ENCODE data around the gene TMEM178B.

TMEM178B gene

DNA sequence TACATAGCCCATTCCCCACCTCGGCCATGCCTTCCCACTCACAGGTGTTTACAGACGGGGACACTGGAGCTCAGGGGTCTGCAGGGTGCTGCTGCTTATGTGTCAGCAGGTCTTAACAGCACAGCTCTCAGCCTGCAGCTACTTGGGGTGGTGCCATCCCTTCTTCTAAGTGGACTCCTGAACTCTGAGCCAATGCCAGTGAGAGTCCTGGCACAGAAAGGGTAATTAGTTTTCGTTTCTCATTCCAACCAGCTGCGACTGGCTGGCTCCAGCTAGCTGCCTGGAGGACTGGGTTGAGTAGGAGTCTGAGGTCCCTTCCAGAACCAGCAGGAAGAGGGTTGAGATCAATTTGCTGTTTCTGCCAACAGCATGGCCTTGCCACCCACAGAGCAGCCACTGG lies 389.1 kb downstream of the TMEM178B start:
- no peak for DNase-seq (ENCODE audit: low spot score)
- Histone ChIP-seq H3K4ac (ENCODE audit: low read length) (no peak overlapping the region), H2BK15ac (ENCODE audit: low read length) (no peak overlapping the region), H2AK5ac (ENCODE audit: low read depth, low read length) (no peak overlapping the region), H2BK120ac (ENCODE audit: low read depth, low read length) (no peak overlapping the region), H3K4me2 (ENCODE audit: insufficient read depth, low read length, poor library complexity, severe bottlenecking) (no peak overlapping the region), H3K4me3 (ENCODE audit: low read length in 2 of 2) (no peak overlapping the region), H4K91ac (ENCODE audit: low read depth, low read length, poor library complexity) (no peak overlapping the region), H2AFZ (ENCODE audit: low read length) (no peak overlapping the region), H3K23ac (ENCODE audit: low read depth, low read length, poor library complexity) (no peak overlapping the region), H3K9me3 (replicated peaks in 1 of 2; ENCODE audit: control insufficient read depth in 2 of 2, insufficient read depth in 1 of 2, low read depth in 1 of 2, low read length in 2 of 2) (no peaks in the 10 kb centered on the region), H3K36me3 (replicated peaks in 1 of 2; ENCODE audit: control insufficient read depth in 2 of 2, insufficient read depth in 2 of 2, low read length in 2 of 2) (no peaks in the 10 kb centered on the region), H3K9ac (ENCODE audit: low read depth, low read length, poor library complexity) (no peak overlapping the region), H2BK5ac (ENCODE audit: low read length) (no peak overlapping the region), H2BK12ac (ENCODE audit: low read length) (no peak overlapping the region), H3K14ac (ENCODE audit: low read length) (no peak overlapping the region), H4K8ac (ENCODE audit: low read depth, low read length) (no peak overlapping the region), H3K27ac (replicated peaks; ENCODE audit: low read length) (no peak overlapping the region), H3K18ac (ENCODE audit: low read length) (no peak overlapping the region), H3K4me1 (ENCODE audit: control insufficient read depth in 2 of 2, insufficient read depth in 1 of 2, low read depth in 1 of 2, low read length in 2 of 2) (peaks cover 10 to 13% of the 10 kb centered on the region in 2 donors), H3K79me1 (ENCODE audit: low read depth, low read length) (no peaks in the 10 kb centered on the region), H3K27me3 (ENCODE audit: control insufficient read depth in 3 of 3, insufficient read depth in 3 of 3, low read depth in 1 of 3, low read length in 3 of 3) (no peaks in the 10 kb centered on the region)
- no CpG with 5 or more reads among the region's 4 CpGs for WGBS, 2 donors (ENCODE audit: extremely low coverage in 2 of 2, insufficient read length in 2 of 2, insufficient replicate concordance in 1 of 2)

DNA sequence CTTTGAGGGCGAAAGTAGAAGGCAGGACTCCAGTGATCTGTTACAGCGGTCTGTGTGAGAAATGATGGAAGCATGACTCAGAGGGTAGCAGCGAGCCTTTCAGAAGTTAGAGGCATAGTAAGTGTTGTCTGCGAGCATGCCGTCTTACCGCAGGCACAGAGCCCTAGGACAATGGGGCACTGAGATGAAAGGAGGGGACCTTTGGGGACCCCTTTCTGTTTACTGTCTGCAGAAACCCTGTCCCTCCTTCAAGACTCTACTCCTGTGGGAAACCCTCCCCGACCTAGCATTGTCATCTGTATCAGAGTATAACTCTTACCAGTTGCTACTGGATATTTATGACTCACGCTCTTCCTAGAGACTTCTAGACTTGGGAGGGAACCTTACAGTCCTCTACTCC lies 390.1 kb downstream of the TMEM178B start:
- H2BK120ac ChIP-seq (ENCODE audit: low read depth, low read length), result no peak overlapping the region
- no peak overlapping the region for H3K23ac ChIP-seq (ENCODE audit: low read depth, low read length, poor library complexity)
- no peaks in the 10 kb centered on the region for H3K9me3 ChIP-seq (replicated peaks in 1 of 2; ENCODE audit: control insufficient read depth in 2 of 2, insufficient read depth in 1 of 2, low read depth in 1 of 2, low read length in 2 of 2)
- H3K4me1 ChIP-seq (ENCODE audit: control insufficient read depth in 2 of 2, insufficient read depth in 1 of 2, low read depth in 1 of 2, low read length in 2 of 2), result peaks cover 10 to 13% of the 10 kb centered on the region in 2 donors
- no peak overlapping the region for H2BK15ac ChIP-seq (ENCODE audit: low read length)
- H3K4me2 ChIP-seq (ENCODE audit: insufficient read depth, low read length, poor library complexity, severe bottlenecking), result no peak overlapping the region
- H3K79me1 ChIP-seq (ENCODE audit: low read depth, low read length), result no peaks in the 10 kb centered on the region
- no peak overlapping the region for H2AFZ ChIP-seq (ENCODE audit: low read length)
- no peak overlapping the region for H4K91ac ChIP-seq (ENCODE audit: low read depth, low read length, poor library complexity)
- no peak overlapping the region for H3K4me3 ChIP-seq (ENCODE audit: low read length in 2 of 2)
- H3K36me3 ChIP-seq (replicated peaks in 1 of 2; ENCODE audit: control insufficient read depth in 2 of 2, insufficient read depth in 2 of 2, low read length in 2 of 2), result no peaks in the 10 kb centered on the region
- H3K27ac ChIP-seq (replicated peaks; ENCODE audit: low read length), result no peak overlapping the region
- WGBS, 2 donors (ENCODE audit: extremely low coverage in 2 of 2, insufficient read length in 2 of 2, insufficient replicate concordance in 1 of 2), result no CpG with 5 or more reads among the region's 8 CpGs
- no peak overlapping the region for H3K9ac ChIP-seq (ENCODE audit: low read depth, low read length, poor library complexity)
- H3K27me3 ChIP-seq (ENCODE audit: control insufficient read depth in 3 of 3, insufficient read depth in 3 of 3, low read depth in 1 of 3, low read length in 3 of 3), result no peaks in the 10 kb centered on the region
- H4K8ac ChIP-seq (ENCODE audit: low read depth, low read length), result no peak overlapping the region
- no peak overlapping the region for H3K4ac ChIP-seq (ENCODE audit: low read length)
- H2BK12ac ChIP-seq (ENCODE audit: low read length), result no peak overlapping the region
- no peak overlapping the region for H3K18ac ChIP-seq (ENCODE audit: low read length)
- H2AK5ac ChIP-seq (ENCODE audit: low read depth, low read length), result no peak overlapping the region
- no peak overlapping the region for H3K14ac ChIP-seq (ENCODE audit: low read length)
- H2BK5ac ChIP-seq (ENCODE audit: low read length), result no peak overlapping the region
- DNase-seq (ENCODE audit: low spot score), result no peak

DNA sequence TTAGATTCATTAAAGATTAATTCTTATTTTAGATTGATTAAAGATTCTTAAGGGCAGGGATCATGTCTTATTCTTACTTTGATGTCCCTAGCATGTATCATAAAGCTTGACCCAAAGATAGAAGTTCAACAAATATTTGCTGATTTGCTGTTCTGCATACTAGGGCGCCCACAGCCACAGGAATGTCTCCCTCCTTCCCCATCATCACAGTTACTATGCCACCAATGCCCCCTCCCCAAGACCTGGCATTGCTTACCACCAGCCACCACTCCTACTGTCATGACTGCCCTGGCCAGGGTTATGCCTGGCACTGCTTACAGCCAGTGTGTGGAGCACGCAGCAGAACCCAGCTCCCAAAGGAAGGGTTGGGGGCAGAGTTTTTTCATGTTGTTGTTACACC lies 390.7 kb downstream of the TMEM178B start:
- no peak overlapping the region for H3K4me2 ChIP-seq (ENCODE audit: insufficient read depth, low read length, poor library complexity, severe bottlenecking)
- no peak overlapping the region for H2BK5ac ChIP-seq (ENCODE audit: low read length)
- DNase-seq (ENCODE audit: low spot score), result no peak
- H3K9ac ChIP-seq (ENCODE audit: low read depth, low read length, poor library complexity), result no peak overlapping the region
- no peak overlapping the region for H2BK12ac ChIP-seq (ENCODE audit: low read length)
- H2BK15ac ChIP-seq (ENCODE audit: low read length), result no peak overlapping the region
- H3K4ac ChIP-seq (ENCODE audit: low read length), result no peak overlapping the region
- H2AFZ ChIP-seq (ENCODE audit: low read length), result no peak overlapping the region
- H3K79me1 ChIP-seq (ENCODE audit: low read depth, low read length), result no peaks in the 10 kb centered on the region
- no peak overlapping the region for H2BK120ac ChIP-seq (ENCODE audit: low read depth, low read length)
- H3K27me3 ChIP-seq (ENCODE audit: control insufficient read depth in 3 of 3, insufficient read depth in 3 of 3, low read depth in 1 of 3, low read length in 3 of 3), result no peaks in the 10 kb centered on the region
- H4K91ac ChIP-seq (ENCODE audit: low read depth, low read length, poor library complexity), result no peak overlapping the region
- no peak overlapping the region for H2AK5ac ChIP-seq (ENCODE audit: low read depth, low read length)
- H3K9me3 ChIP-seq (replicated peaks in 1 of 2; ENCODE audit: control insufficient read depth in 2 of 2, insufficient read depth in 1 of 2, low read depth in 1 of 2, low read length in 2 of 2), result no peaks in the 10 kb centered on the region
- H3K4me3 ChIP-seq (ENCODE audit: low read length in 2 of 2), result no peak overlapping the region
- H3K14ac ChIP-seq (ENCODE audit: low read length), result no peak overlapping the region
- no peaks in the 10 kb centered on the region for H3K36me3 ChIP-seq (replicated peaks in 1 of 2; ENCODE audit: control insufficient read depth in 2 of 2, insufficient read depth in 2 of 2, low read length in 2 of 2)
- H3K27ac ChIP-seq (replicated peaks; ENCODE audit: low read length), result no peak overlapping the region
- H3K18ac ChIP-seq (ENCODE audit: low read length), result no peak overlapping the region
- H3K23ac ChIP-seq (ENCODE audit: low read depth, low read length, poor library complexity), result no peak overlapping the region
- H3K4me1 ChIP-seq (ENCODE audit: control insufficient read depth in 2 of 2, insufficient read depth in 1 of 2, low read depth in 1 of 2, low read length in 2 of 2), result peaks cover 10 to 13% of the 10 kb centered on the region in 2 donors
- no CpG with 5 or more reads among the region's 2 CpGs for WGBS, 2 donors (ENCODE audit: extremely low coverage in 2 of 2, insufficient read length in 2 of 2, insufficient replicate concordance in 1 of 2)
- H4K8ac ChIP-seq (ENCODE audit: low read depth, low read length), result no peak overlapping the region

DNA sequence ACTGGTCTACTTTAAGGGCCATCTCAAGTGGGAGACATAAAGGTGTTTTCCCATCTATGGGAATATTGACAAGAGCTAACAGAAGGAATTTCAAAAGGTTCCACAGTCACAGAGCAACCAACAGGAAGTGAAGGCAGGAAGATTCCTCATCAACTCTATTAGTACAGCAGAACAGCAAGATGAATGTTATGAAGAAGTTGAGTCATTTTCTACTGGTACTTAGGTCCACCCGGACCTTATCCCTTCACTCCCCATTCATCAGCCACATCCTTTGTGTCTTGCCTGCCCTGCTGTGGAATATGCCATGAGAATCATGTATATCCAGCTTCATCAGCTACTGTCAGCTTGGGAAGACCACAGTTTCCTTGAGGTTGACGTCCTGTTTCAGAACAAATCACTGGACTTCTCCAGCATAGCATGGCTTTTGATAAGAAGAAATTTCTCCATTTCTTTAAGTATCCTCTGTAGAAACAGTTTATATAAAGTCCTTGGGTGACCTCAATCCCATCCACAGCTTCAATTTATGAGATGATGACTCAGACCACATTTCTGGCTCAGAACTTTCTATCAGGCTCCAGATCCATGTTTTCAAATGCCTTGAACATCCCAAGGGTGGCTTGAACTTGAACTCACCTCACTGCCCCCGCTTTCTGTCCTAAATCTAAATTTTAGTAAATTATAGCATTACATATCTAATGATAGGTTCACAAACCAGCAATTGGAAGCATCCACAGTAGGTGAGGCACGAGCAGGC lies 392.5 kb downstream of the TMEM178B start:
- Histone ChIP-seq H3K79me1 (ENCODE audit: low read depth, low read length) (no peaks in the 10 kb centered on the region), H2AFZ (ENCODE audit: low read length) (no peak overlapping the region), H3K4ac (ENCODE audit: low read length) (no peak overlapping the region), H3K27ac (replicated peaks; ENCODE audit: low read length) (no peak overlapping the region), H3K14ac (ENCODE audit: low read length) (no peak overlapping the region), H2AK5ac (ENCODE audit: low read depth, low read length) (no peak overlapping the region), H2BK5ac (ENCODE audit: low read length) (no peak overlapping the region), H3K18ac (ENCODE audit: low read length) (no peak overlapping the region), H3K9me3 (replicated peaks in 1 of 2; ENCODE audit: control insufficient read depth in 2 of 2, insufficient read depth in 1 of 2, low read depth in 1 of 2, low read length in 2 of 2) (no peaks in the 10 kb centered on the region), H3K27me3 (ENCODE audit: control insufficient read depth in 3 of 3, insufficient read depth in 3 of 3, low read depth in 1 of 3, low read length in 3 of 3) (no peaks in the 10 kb centered on the region), H2BK12ac (ENCODE audit: low read length) (no peak overlapping the region), H2BK15ac (ENCODE audit: low read length) (no peak overlapping the region), H3K4me2 (ENCODE audit: insufficient read depth, low read length, poor library complexity, severe bottlenecking) (no peak overlapping the region), H3K36me3 (replicated peaks in 1 of 2; ENCODE audit: control insufficient read depth in 2 of 2, insufficient read depth in 2 of 2, low read length in 2 of 2) (no peaks in the 10 kb centered on the region), H3K23ac (ENCODE audit: low read depth, low read length, poor library complexity) (no peak overlapping the region), H4K8ac (ENCODE audit: low read depth, low read length) (no peak overlapping the region), H3K4me3 (ENCODE audit: low read length in 2 of 2) (no peak overlapping the region), H3K4me1 (ENCODE audit: control insufficient read depth in 2 of 2, insufficient read depth in 1 of 2, low read depth in 1 of 2, low read length in 2 of 2) (peaks cover 3 to 5% of the 10 kb centered on the region in 2 donors), H2BK120ac (ENCODE audit: low read depth, low read length) (no peak overlapping the region), H3K9ac (ENCODE audit: low read depth, low read length, poor library complexity) (no peak overlapping the region), H4K91ac (ENCODE audit: low read depth, low read length, poor library complexity) (no peak overlapping the region)
- no CpG with 5 or more reads among the region's 4 CpGs for WGBS, 2 donors (ENCODE audit: extremely low coverage in 2 of 2, insufficient read length in 2 of 2, insufficient replicate concordance in 1 of 2)
- DNase-seq (ENCODE audit: low spot score), result no peak
